HEK293 (cell line): ENCODE results near the gene SYT2.

Experiments used
- CTCF ChIA-PET: fragments of 350-600 bp; formaldehyde crosslinking; extraction: SDS; loops from one replicate; lab custom pipeline; 2021; ENCODE audit warnings: antibody characterized with exemption; lab: Yijun Ruan, JAX
- POLR2A ChIA-PET: fragments of 300-600 bp; formaldehyde crosslinking; extraction: SDS; loops from one replicate; lab custom pipeline; 2020; ENCODE audit warnings: antibody characterized with exemption, inconsistent platforms; lab: Yijun Ruan, JAX
- H3K27ac ChIP-seq: fragments of 200-500 bp; sonication (Bioruptor generic); 2 replicates; pipeline ENCODE4 v1.5.1; 2014; ENCODE audit warnings: low read depth, low read length, control low read depth, inconsistent platforms; ENCODE audit errors: extremely low read depth
- H3K36me3 ChIP-seq, 2 experiments: fragments of 200-500 bp in 1 of 2; sonication (Bioruptor generic) in 1 of 2; 1 replicate in 1 of 2; 2 replicates in 1 of 2; pipeline ENCODE4 v1.5.1; 2014 to 2017; ENCODE audit warnings: inconsistent platforms in 2 of 2, low read length in 2 of 2; ENCODE audit not compliant: control insufficient read depth in 2 of 2, insufficient read depth in 1 of 2
- H3K4me1 ChIP-seq: fragments of 200-500 bp; sonication (Bioruptor generic); 2 replicates; pipeline ENCODE4 v1.5.1; 2014; ENCODE audit warnings: mild to moderate bottlenecking, low read length, inconsistent platforms; ENCODE audit not compliant: control insufficient read depth, insufficient read depth
- H3K4me3 ChIP-seq: 2 replicates; pipeline ENCODE4 v1.5.1; 2011; ENCODE audit warnings: low read depth, mild to moderate bottlenecking, control low read depth, low read length, moderate library complexity
- H3K9me3 ChIP-seq: fragments of 200-500 bp; sonication (Bioruptor generic); 2 replicates; pipeline ENCODE4 v1.5.1; 2014; ENCODE audit warnings: low read depth, low read length, inconsistent platforms; ENCODE audit not compliant: control insufficient read depth, insufficient read depth
- ATF2 ChIP-seq: fragments of 450-650 bp; formaldehyde crosslinking; IDR thresholded peaks from 2 replicates; pipeline ENCODE4 v1.5.1; 2016; ENCODE audit warnings: missing biosample characterization, missing genetic modification characterization, low read depth
- HOXC10 ChIP-seq: sonication (generic); formaldehyde crosslinking; IDR thresholded peaks from 2 replicates; pipeline ENCODE4 v1.8.1; 2023; ENCODE audit warnings: mild to moderate bottlenecking, missing genetic modification reagents
- KLF9 ChIP-seq: fragments of 450-650 bp; formaldehyde crosslinking; IDR thresholded peaks from 2 replicates; pipeline ENCODE4 v1.5.1; 2016; ENCODE audit warnings: missing biosample characterization, missing genetic modification characterization, low read depth
- OVOL3 ChIP-seq: fragments of 450-650 bp; formaldehyde crosslinking; IDR thresholded peaks from 2 replicates; pipeline ENCODE4 v1.5.1; 2016; ENCODE audit warnings: missing biosample characterization, missing genetic modification characterization
- RBAK ChIP-seq: fragments of 450-650 bp; formaldehyde crosslinking; IDR thresholded peaks from 2 replicates; pipeline ENCODE4 v1.5.1; 2016; ENCODE audit warnings: missing biosample characterization, missing genetic modification characterization
- YY1 ChIP-seq: fragments of 450-650 bp; formaldehyde crosslinking; IDR thresholded peaks from 2 replicates; pipeline ENCODE4 v1.5.1; 2018; ENCODE audit warnings: missing biosample characterization, missing genetic modification characterization
- ZFHX2 ChIP-seq: fragments of 450-650 bp; formaldehyde crosslinking; conservative IDR thresholded peaks from 2 replicates; pipeline ENCODE4 v1.5.1; 2016; ENCODE audit warnings: missing biosample characterization, missing genetic modification characterization
- ZNF266 ChIP-seq: fragments of 450-650 bp; formaldehyde crosslinking; IDR thresholded peaks from 2 replicates; pipeline ENCODE4 v1.5.1; 2016; ENCODE audit warnings: missing biosample characterization, missing genetic modification characterization, low read depth
- ZNF366 ChIP-seq: fragments of 450-650 bp; formaldehyde crosslinking; conservative IDR thresholded peaks from 2 replicates; pipeline ENCODE4 v1.5.1; 2016; ENCODE audit warnings: missing biosample characterization, missing genetic modification characterization
- ZNF501 ChIP-seq: fragments of 450-650 bp; formaldehyde crosslinking; IDR thresholded peaks from 2 replicates; pipeline ENCODE4 v1.5.1; 2016; ENCODE audit warnings: missing biosample characterization, missing genetic modification characterization
- ZNF510 ChIP-seq: fragments of 450-650 bp; formaldehyde crosslinking; IDR thresholded peaks from 2 replicates; pipeline ENCODE4 v1.5.1; 2018; ENCODE audit warnings: mild to moderate bottlenecking, missing genetic modification characterization, missing biosample characterization; ENCODE audit not compliant: insufficient replicate concordance
- ZNF791 ChIP-seq: fragments of 450-650 bp; formaldehyde crosslinking; IDR thresholded peaks from 2 replicates; pipeline ENCODE4 v1.5.1; 2016; ENCODE audit warnings: missing biosample characterization, missing genetic modification characterization
- ZNF837 ChIP-seq: fragments of 450-650 bp; formaldehyde crosslinking; IDR thresholded peaks from 2 replicates; pipeline ENCODE4 v1.5.1; 2016; ENCODE audit warnings: missing biosample characterization, missing genetic modification characterization
- ZXDB ChIP-seq: fragments of 450-650 bp; formaldehyde crosslinking; IDR thresholded peaks from 2 replicates; pipeline ENCODE4 v1.5.1; 2016; ENCODE audit warnings: missing biosample characterization, missing genetic modification characterization
- TF ChIP-seq, protein P1 (sequence below): fragments of 450-650 bp; formaldehyde crosslinking; IDR thresholded peaks from 2 replicates; pipeline ENCODE4 v1.5.1; 2017; ENCODE audit warnings: missing biosample characterization, missing genetic modification characterization
- TF ChIP-seq, protein P2 (sequence below): fragments of 450-650 bp; formaldehyde crosslinking; IDR thresholded peaks from 2 replicates; pipeline ENCODE4 v1.5.1; 2016; ENCODE audit warnings: missing biosample characterization, missing genetic modification characterization
- TF ChIP-seq, protein P3 (sequence below): fragments of 450-650 bp; formaldehyde crosslinking; IDR thresholded peaks from 2 replicates; pipeline ENCODE4 v1.5.1; 2016; ENCODE audit warnings: missing biosample characterization, missing genetic modification characterization

SYT2 gene

GRCh38 chr1:202688401-202688800 lies 21.9 kb downstream of the SYT2 start:
- ChIA-PET POLR2A (no interaction called here), CTCF (interaction anchor here (0.6 kb wide), 1 partner anchor 124 kb away, joined by 3 read pairs; no protein-coding TSS in a partner anchor)
- Histone ChIP-seq H3K36me3 (no peaks in the 10 kb centered on the region), H3K9me3 (no peaks in the 10 kb centered on the region), H3K4me3 (no peak overlapping the region), H3K4me1 (no peaks in the 10 kb centered on the region), H3K27ac (no peak overlapping the region)
- TF ChIP-seq ZFHX2, result 0 out of 2 replicates have a peak, but pooled peaks have one; percentile 41
- TF ChIP-seq, protein P1, sequence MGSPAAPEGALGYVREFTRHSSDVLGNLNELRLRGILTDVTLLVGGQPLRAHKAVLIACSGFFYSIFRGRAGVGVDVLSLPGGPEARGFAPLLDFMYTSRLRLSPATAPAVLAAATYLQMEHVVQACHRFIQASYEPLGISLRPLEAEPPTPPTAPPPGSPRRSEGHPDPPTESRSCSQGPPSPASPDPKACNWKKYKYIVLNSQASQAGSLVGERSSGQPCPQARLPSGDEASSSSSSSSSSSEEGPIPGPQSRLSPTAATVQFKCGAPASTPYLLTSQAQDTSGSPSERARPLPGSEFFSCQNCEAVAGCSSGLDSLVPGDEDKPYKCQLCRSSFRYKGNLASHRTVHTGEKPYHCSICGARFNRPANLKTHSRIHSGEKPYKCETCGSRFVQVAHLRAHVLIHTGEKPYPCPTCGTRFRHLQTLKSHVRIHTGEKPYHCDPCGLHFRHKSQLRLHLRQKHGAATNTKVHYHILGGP (tag by site-specific recombination), result no peak

- TF ChIP-seq KLF9 (tag by site-specific recombination) (no peak), HOXC10 (no peak), ZNF366 (tag by site-specific recombination) (no peak), ZXDB (tag by site-specific recombination) (no peak), ZNF837 (tag by site-specific recombination) (no peak), OVOL3 (tag by site-specific recombination) (no peak), ZNF266 (no peak), ZNF501 (tag by site-specific recombination) (no peak)
- ChIA-PET CTCF (interaction anchor here (0.5 to 1.9 kb wide), 4 partner anchors 32 to 516 kb away, joined by 3 to 6 read pairs (median 4); no protein-coding TSS in a partner anchor), POLR2A (no interaction called here)
- H3K4me3 ChIP-seq, result no peak overlapping the region
- H3K36me3 ChIP-seq, result no peaks in the 10 kb centered on the region
- H3K9me3 ChIP-seq, result no peaks in the 10 kb centered on the region
- H3K4me1 ChIP-seq, result no peaks in the 10 kb centered on the region
- no peak overlapping the region for H3K27ac ChIP-seq
These were observed 22.5 kb downstream of the SYT2 start for GRCh38 chr1:202687798-202688197.

- CTCF ChIA-PET, result interaction anchor here (0.6 to 1.9 kb wide), 4 partner anchors 20 to 182 kb away, joined by 3 to 6 read pairs (median 4); no protein-coding TSS in a partner anchor
- no peaks in the 10 kb centered on the region for H3K36me3 ChIP-seq
- POLR2A ChIA-PET, result no interaction called here
- H3K9me3 ChIP-seq, result no peaks in the 10 kb centered on the region
- no peaks in the 10 kb centered on the region for H3K4me1 ChIP-seq
- H3K27ac ChIP-seq, result no peak overlapping the region
- TF ChIP-seq ZNF791 (tag by site-specific recombination), result no peak
- TF ChIP-seq ZNF366 (tag by site-specific recombination), result no peak
- TF ChIP-seq ATF2, result no peak
- no peak for TF ChIP-seq YY1 (tag by site-specific recombination)
- TF ChIP-seq, protein P2, sequence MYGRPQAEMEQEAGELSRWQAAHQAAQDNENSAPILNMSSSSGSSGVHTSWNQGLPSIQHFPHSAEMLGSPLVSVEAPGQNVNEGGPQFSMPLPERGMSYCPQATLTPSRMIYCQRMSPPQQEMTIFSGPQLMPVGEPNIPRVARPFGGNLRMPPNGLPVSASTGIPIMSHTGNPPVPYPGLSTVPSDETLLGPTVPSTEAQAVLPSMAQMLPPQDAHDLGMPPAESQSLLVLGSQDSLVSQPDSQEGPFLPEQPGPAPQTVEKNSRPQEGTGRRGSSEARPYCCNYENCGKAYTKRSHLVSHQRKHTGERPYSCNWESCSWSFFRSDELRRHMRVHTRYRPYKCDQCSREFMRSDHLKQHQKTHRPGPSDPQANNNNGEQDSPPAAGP (tag by site-specific recombination), result no peak
- no peak for TF ChIP-seq ZNF510
- TF ChIP-seq, protein P3, sequence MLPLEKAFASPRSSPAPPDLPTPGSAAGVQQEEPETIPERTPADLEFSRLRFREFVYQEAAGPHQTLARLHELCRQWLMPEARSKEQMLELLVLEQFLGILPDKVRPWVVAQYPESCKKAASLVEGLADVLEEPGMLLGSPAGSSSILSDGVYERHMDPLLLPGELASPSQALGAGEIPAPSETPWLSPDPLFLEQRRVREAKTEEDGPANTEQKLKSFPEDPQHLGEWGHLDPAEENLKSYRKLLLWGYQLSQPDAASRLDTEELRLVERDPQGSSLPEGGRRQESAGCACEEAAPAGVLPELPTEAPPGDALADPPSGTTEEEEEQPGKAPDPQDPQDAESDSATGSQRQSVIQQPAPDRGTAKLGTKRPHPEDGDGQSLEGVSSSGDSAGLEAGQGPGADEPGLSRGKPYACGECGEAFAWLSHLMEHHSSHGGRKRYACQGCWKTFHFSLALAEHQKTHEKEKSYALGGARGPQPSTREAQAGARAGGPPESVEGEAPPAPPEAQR, result no peak
- no peak for TF ChIP-seq RBAK
- H3K4me3 ChIP-seq, result no peak overlapping the region
These were observed 22.9 kb downstream of the SYT2 start for GRCh38 chr1:202687370-202687769.
